IPS-NIHi7 (cell line): ENCODE measurements around the gene SHC2.
"Not testable (repeated sequence)": the region's sequence is repeated elsewhere in the genome, so short reads cannot be mapped to it uniquely, and the experiment has no call there.

Experiments used
- DNase-seq: peaks from one replicate; pipeline ENCODE4 v3.0.0; 2012; ENCODE audit warnings: mixed read lengths; ENCODE audit errors: extremely low spot score

The SHC2 gene

DNA sequence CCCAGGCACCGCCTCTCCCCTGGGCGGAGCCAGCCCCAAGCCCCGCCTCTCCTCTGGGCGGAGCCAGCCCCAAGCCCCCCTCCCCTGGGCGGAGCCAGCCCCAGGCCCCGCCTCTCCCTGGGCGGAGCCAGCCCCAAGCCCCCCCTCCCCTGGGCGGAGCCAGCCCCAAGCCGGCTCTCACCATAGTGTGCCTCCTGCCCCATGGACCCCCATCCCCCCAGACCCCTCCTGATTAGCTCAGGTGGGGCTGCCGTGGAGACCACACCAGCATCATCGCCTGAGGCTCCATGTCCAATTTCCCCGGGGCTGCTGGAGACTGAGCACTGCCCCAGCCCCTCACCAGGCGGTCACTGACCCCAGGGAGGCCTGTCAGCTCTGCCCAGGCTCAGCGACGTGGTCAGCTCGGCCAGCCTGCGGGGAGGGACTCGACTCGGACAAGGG lies 31.3 kb upstream of the SHC2 start:
- no peak for DNase-seq

DNA sequence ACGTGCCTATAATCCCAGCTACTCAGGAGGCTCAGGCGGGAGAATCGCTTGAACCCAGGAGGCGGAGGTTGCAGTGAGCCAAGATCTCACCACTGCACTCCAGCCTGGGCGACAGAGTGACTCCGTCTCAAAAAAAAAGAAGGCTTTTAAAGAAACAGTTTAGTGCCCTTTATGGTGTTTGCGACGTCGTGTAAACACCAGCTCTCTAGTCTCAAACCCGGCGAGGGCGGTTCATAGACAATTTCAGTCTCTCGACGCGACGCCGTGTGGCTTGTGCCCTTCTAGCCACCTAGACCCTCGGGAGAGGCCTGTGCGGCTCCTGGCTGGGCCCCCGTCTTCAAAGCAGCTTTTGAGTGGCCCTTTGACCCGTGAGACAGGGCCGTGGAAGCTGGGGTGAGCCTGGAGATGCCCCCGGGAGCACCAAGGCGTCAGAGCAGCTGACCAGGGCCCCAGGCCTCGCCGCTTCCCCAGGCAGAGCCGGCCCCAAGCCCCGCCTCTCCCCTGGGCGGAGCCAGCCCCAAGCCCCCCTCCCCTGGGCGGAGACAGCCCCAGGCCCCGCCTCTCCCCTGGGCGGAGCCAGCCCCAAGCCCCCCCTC lies 30.4 kb upstream of the SHC2 start:
- peak; percentile 53 for DNase-seq

DNA sequence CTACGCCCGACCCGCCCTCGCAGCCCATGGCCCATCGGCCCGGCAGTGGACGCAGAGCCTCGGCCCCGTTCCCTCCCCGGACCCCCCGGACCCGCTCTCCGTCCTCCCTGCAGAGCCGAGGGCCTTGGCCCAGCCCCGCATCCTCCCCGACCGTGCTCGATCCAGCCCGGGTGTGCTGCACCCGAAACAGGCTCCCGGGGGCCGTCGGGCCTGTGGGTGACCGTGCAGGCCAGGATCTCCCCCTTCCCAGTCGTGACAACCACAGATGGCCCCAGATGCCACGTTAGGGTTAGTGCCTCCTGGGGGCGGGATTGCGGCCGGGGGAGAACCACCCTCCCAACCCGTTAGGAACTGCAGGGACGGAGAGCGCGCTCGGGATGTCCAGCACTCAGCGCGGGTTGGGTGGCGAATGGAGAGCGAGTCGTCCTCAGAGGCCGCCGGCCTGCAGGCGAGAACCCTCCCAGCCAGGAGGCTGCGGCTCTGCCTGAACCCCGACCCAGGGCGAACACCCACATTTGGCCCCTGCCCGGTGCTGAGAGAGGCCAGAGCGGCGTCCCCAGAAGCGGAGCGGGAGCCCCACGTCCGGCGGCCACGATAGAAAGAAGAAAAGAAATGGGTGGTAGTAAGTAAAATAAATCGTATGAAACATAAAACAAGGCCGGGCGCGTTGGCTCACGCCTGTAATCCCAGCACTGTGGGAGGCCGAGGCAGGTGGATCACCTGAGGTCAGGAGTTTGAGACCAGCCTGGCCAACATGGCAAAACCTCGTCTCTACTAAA lies 28.8 kb upstream of the SHC2 start:
- no peak for DNase-seq

DNA sequence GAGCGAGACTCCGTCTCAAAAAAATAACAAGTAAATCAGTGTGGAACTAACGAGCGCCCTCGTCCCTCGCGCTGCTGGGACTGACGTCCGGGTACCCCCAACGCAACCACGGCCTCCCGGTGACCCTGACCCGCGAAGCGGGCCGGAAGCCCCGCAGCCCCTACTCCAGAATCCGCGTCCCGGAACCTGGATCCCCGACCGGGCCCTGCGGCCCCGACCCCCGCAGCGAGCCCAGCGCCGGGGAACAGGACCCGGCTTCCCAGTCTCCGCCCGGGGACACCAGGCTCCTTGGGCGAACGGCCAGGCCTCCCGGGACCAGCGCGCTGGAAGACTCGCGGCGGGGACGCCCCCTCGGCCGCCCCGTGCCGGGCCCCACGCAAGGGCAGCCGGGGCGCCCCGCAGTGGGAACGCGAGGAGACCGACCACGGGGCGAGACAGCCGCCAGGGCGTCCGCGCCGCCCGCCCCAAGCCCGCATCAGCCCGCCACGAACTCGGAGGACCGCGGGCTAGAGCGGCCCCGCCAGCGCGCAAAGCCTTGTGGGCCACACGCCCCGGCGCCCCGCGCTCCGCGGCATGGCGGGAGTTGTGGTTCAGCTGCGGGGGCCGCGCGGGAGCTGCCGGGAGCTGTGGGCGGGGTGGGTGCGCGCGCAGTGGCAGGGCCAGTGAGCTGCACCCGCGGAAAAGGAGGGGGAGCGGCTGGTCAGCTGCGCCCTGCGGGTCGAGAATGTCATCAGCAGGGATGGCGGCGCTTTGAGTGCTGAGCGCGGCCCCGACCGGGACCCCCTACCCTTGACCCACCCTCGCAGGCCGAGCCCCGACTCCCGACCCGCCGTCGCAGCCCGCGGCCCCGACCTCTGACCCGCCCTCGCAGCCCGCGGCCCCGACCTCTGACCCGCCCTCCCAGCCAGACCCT lies 27.9 kb upstream of the SHC2 start:
- DNase-seq = peak; percentile 95

DNA sequence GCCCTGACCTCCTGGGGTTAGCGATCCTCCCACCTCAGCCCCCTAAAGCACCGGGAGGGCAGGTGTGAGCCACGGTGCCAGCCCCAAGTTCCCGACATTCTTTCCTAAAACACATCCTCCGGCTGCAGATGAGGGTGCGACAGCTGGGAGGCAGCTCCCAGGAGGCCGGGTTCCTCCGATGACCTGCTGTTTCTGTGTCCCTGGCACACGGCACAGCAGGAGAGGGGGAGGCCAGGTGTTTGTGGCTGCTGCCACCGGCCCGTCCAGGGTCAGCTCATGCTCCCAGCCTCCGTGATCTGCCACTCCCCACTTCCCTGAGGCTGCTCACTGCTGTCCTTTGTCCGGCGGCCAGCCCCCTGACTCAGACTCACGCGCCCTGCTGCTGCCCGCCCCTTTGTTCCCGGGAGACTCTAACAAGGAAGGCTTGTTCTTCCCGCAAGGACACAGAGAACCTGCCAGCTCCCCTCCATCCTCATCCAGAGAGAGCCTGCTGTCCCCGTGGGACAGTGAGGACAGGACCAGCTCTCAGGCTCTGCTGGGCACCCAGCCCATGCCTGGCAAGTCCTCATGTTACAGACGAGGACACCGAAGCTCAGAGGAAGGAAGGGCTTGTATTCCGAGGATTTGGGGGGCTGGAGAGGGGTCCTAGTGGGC lies 24.9 kb upstream of the SHC2 start:
- DNase-seq = no peak

DNA sequence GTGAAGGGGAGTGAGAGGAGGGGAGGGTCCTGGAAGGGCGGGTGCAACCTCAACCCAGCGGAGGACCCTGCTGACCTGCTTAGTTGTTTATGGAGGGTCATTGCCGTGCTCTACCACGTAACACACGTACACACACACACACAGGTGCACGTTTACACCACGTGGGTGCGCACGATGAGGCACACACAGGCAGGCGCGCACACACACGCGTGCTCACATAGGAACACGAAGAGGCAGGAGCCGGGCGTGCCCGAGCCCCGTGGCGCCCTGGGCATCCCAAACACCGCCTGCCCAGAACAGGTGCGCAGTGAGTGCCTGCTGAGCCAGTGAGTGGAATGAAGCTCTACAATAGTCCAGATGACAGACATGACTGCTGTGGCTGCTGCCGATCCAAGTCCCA lies 24.2 kb upstream of the SHC2 start:
- no peak for DNase-seq

DNA sequence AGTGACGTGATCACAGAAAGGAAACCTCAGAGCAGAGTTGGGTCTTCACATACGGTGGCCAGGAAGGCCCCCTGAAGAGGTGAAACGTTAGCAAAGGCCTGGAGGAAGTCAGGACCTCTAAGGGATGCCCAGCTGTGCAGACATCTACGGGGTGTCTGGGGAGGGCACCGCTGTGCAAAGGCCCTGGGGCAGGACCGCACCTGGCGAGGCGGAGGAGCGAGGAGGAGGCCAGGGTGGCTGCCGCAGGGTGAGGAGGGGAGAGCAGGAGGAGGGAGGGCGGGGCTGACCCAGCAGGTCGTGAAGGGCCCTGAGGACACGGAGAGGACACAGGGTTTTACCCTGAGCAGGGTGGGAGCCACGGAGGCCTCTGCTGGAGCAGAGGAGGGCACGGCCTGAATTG lies 23.7 kb upstream of the SHC2 start:
- DNase-seq = no peak

DNA sequence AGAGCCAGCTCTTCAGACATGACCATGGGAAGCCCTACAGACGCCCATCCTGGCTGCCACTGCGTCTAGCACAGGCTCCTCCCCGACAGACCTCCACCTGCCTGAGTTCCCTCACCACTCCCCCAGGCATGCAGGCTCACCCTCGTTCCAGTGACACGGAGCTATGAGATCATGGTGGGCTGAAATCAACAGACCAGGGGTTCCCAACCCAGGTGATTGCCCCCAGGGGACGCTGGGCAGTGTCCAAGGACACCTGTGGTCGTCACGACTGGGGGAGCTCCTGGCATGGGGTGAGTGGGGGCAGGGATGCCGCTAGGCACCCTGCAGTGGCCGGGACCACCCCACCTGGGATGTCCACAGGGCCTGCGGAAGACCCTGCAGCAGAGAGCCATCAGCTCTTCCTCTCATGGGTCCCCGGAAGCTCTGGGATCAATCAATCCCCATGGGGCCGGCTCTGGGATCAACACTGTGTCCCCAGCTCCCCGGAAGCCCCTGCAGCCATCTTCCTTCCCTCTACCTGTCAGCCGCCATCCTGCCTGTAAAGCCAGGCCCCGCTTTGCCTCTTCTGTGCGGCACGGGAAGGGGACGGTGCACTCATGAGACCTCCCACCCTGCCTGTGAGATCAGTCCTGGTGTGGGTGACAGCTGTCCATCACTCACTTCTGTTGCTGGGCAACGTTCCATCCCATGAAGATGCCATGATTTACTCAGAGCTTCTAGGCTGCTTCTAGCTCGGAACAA lies 22.7 kb upstream of the SHC2 start:
- DNase-seq = no peak

DNA sequence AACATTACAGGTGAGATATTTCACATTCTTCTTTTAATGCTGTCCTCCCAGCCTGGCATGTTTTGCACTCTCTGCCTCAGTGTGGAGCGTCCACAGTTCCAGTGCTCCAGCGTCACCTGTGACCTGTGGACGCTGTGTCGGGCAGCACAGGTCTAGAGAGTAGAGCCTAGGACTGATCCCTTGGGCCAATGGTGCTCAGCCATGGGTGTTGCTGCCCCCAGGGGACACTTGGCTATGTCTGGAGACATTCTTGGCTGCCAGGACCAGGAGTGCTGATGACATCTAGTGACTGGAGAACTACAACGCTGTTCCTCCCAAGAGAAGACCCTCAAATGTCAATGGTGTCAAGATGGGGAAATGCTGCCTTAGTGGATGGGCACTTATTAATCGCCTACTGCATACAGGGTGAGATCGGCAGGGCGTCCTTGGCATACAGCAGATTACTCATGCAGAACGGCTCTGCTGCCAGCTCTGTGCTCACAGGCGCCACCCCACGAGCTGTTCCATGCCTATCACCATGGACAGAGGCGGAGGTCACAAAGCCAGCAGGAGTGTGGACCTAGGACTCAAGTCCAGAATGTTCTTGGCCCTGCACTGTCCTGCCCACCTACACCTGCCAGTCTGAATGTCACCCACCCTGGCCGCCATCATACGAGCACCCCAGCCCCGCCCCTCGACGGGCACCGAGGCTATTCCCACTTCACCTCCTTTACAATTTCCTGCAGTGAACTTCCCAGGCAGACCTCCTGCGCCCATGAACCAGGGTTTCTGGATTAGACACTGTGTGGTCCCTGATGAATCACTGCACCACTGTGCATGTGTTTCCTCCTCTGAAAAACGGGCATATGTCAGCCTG lies 21.6 kb upstream of the SHC2 start:
- DNase-seq = peak; percentile 58

DNA sequence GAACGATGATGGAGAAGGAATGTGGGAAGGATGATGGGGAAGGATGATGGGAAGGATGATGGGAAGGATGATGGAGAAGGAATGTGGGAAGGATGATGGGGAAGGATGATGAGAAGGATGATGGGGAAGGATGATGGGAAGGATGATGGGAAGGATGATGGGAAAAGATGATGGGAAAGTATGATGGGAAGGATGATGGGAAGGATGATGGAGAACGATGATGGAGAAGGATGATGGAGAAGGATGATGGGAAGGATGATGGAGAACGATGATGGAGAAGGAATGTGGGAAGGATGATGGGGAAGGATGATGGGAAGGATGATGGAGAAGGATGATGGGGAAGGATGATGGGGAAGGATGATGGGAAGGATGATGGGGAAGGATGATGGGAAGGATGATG lies 20.3 kb upstream of the SHC2 start:
- DNase-seq = not testable (repeated sequence)

DNA sequence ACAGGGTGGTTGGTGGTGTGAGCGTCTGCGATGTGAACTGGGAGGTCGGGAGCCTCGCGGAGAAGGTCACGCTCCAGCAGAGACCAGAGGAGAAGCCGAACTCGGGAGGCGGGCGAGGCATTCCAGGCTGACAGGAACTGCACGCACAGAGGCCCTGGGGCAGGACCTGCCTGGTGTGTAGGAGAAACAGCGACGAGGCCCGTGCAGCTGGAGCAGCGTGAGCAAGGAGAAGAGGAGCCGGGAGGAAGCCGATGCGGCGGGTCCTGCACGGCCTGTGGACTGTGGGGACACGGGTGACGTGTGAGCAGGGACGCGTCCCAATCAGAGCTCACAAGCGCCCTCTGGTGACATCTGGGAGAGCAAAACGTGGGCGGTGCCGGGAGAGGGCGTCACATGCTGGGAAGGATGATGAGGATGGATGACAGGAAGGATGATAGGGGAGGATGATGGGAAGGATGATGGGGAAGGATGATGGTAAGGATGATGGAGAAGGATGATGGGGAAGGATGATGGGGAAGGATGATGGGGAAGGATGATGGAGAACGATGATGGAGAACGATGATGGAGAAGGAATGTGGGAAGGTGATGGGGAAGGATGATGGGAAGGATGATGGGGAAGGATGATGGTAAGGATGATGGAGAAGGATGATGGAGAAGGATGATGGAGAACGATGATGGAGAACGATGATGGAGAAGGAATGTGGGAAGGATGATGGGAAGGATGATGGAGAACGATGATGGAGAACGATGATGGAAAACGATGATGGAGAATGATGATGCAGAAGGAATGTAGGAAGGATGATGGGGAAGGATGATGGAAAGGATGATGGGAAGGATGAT lies 19.4 kb upstream of the SHC2 start:
- peak; percentile 87 for DNase-seq

DNA sequence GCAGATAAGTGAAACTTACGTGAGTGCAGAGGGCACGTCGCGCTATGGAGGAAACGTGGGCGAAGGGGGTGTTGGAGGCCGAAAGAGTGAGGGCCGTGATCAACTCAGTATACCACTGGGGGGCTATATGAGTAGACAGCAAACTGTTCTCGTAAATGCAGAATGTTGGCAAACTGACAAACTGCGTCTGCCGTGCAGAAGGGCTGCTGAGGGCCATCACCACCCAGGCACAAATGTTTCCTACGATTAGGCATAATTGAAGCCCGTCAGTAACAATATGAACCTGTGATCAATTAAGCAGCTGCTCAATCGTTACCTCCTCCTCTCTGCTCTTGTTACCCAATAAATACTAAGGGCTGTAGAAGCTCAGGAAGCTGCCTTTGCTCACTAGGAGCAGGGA lies 18.1 kb upstream of the SHC2 start:
- no peak for DNase-seq

DNA sequence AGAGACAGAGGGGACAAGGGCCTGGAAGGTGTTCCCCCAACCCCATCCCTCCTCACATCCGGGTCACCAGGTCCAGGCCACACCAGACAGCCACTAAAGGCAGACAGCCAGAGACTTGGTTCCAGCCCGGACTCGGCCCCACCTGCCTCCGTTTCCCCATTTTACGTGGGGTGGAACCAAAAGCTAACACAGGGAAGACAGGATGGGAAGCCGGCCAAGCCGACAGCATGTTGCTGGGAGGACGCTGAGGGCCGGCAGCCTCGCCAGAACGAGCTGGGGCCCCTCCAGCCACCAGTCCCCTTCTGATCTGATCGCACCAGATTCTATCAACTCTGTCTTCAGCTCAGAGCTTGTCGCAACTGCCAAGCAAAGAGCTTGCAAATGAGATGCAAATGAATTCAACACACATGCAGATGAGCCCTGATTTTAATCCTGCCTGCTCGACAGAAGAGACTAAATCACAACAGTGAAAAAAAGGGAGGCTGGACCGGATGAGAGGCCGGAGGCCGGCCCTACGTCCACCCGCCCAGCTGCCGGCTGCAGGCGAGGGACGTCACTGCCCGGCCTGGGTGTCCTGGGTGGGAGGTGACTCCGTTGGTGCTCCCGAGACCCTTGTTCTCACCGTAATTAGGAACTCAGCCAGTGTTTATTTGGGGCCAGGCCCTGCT lies 17.5 kb upstream of the SHC2 start:
- no peak for DNase-seq

DNA sequence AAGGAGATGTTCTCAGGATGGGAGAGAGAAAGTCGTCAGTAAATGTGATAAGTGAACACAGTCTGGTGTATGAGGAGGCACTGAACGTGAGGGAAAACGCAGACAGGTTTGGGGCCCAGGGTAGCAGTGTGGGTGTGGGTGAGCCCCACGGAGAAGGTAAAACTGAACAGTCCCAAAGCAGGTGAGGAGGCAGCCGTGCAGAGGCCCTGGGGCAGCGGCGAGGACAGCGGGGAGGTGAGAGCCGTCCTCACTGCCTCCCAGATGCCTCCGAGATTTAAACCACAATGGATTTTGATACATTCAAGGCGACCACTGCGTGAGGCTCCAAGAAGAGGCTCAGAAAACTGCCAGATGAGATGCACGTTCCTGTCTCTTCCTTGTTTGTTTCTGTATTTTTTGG lies 14.5 kb upstream of the SHC2 start:
- no peak for DNase-seq

DNA sequence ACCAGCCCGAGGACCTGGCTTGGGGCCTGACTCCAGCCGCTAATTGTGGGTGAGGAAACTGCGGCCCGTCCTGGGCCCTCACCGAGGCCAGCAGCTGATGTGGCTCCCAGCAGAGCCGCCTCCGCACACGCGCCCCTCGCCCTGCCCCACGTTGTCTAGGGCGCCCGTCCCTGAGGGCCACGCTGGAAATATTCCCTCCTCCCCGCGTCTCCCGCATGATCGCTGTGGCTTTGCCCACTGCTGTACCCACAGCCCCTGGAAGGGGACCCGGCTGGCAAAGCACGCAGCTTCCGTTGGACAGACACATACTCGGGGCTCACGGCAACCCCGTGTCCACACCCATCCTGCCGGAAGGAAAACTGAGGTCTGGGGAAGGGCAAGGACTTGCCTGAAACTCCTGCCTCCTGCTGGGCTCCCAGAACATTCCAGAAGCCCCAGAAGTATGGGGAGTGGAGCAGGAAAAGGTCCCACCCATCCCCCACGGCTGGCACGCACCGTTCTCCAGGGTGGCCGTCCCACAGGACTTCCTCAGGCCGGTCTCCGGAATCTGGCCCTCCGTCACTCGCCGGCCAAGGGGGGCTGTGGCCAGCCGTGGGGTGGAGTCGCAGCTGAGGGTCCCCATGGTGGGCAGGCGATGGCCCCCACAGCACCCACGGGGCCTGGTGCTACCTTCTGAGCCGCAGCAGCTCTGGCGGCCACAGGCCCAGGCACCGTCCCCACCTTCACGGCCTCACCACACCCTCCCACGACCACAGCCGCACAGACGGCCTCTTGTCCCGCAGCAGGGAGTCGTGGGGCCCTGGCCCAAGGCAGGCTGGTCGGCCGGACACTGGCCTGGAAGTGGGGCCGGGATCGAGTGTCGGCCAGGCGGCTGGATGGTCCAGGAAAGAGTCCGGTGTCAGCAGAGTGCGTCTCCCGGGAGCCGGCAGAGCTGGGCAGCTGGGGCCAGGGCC lies 13.6 kb upstream of the SHC2 start:
- DNase-seq = no peak

DNA sequence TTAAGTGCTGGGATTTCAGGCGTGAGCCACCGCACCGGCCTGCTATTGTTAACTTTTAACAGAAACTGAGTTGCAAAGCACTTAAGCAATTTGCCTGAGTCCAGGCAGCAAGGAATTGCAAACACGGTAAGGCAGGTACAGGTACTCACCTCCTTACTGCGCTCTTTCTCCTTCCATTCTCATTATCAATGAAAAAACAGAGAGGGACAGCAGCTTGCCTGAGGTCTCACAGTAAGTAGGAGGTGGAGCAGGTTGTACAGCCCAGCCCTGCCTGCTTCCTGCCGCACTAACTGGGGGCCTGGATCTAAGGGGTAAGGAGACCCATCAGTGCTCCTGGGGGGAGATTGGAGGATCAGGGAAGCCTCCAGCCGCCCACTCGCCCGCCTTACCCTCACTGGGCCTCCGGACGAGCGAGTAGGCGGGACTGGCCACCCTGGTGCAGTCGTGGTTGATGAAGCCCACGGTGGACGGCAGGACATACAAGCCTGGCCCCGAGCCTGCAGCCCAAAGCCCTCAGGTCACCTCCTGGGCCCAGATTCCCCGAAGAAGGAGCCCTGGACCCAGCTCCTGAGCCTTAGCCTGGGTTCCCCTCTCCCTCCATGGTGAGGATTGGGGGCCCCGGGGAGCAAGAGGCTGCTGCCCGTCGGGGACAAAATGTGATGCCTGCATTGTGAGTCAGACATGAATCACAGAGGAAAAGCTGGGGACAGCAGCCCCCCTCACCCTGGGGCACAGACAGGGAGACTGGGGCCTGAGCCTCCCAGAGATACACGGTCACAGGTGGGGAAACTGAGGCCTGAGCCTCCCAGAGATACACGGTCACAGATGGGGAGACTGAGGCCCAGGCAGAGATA lies 11.4 kb upstream of the SHC2 start:
- DNase-seq = no peak

DNA sequence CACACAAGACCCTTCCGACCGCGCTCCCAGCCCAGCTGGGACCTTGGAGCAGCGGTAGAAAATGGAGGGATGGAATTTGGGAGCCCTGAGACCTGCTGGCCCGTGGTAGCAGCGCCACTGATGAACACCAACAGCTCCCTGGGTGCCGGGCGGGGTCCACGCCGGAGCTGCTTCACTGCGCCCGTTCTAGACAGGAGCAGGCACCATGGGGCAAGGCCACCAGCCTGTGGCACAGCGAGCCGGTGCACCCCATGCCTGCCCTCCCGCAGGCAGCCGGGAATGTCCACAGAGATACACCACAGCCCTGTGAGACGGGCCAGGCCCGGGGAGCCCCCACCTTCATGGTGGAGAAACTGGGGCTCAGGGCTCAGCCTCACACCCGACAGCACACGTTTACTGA lies 9.9 kb upstream of the SHC2 start:
- no peak for DNase-seq
